GM12878 (cell line): ENCODE measurements around the gene TBC1D23. TPM values are rescaled to one million over a fixed set of nuclear protein-coding genes. Genes with fewer than 3 reads are reported as not detected.

Source experiments
- CUX1 ChIP-seq: IDR thresholded peaks from 2 replicates; pipeline ENCODE4 v1.6.1; 2012; ENCODE audit warnings: improper control_type of control experiment, low read depth, low read length; ENCODE audit not compliant: insufficient replicate concordance
- polyA plus RNA-seq, 11 experiments: library from polyadenylated mRNA; depleted of rRNA in 4 of 11; unstranded in 6 of 11; stranded (reverse) in 5 of 11; fragments of >200 nt; fragmentation: Nextera tagmentation in 4 of 11; fragmentation: Illumina TruSeq in 1 of 11; extraction: Ambion mirVana in 4 of 11; extraction: Trizol in 1 of 11; gene quantifications; 1 replicate in 1 of 11; 2 replicates in 10 of 11; pipeline versions ENCODE4 v1.2.1 to v1.2.3, GENCODE V29; 2011 to 2016; ENCODE audit warnings: inconsistent platforms in 2 of 11, missing spikeins in 2 of 11, low read depth in 1 of 11
- total RNA-seq, 4 experiments: library from RNA; depleted of rRNA in 3 of 4; stranded (reverse); fragments of >200 nt in 3 of 4; fragmentation: Illumina TruSeq in 1 of 4; extraction: Trizol in 1 of 4; gene quantifications; 2 replicates each; pipeline versions ENCODE4 v1.2.1 to v1.2.3, GENCODE V29; 2013 to 2021

TBC1D23 gene
- total and polyA plus RNA-seq, 10 of the 15 experiments (the other 5 are each of a cell fraction or from before 2014, with no cell fraction given), result 8.2 to 23.2 (median 16.6) TPM

GRCh38 chr3:100374521-100374920, 113.7 kb downstream of the TBC1D23 start (continued):
- TF ChIP-seq CUX1, result no peak
- TF ChIP-seq, all 136 proteins: peak for 0

Other genes with a start within 250 kb of the TBC1D23 start
- gene FILIP1L, start 146.5 kb upstream of the TBC1D23 start, total RNA-seq (2014; rRNA removed), result 3.6 and 4.6 TPM in 2 replicates
- 5.0 and 5.7 TPM in 2 replicates for gene FILIP1L, start 146.5 kb upstream of the TBC1D23 start, total RNA-seq (2014; rRNA removed; fragmentation: Illumina TruSeq; extraction: Trizol)
- gene FILIP1L, start 146.5 kb upstream of the TBC1D23 start, total RNA-seq (2021), result 3.3 and 3.4 TPM in 2 replicates
- 0.24 and 0.36 TPM in 2 replicates for gene FILIP1L, start 146.5 kb upstream of the TBC1D23 start, polyA plus RNA-seq (2011; rRNA removed)
- 6.1 and 9.7 TPM in 2 replicates for gene FILIP1L, start 146.5 kb upstream of the TBC1D23 start, polyA plus RNA-seq (2014; fragmentation: Illumina TruSeq; extraction: Trizol)
- 1 to 10 TPM; 1.3 to 1.7 TPM for gene FILIP1L, start 146.5 kb upstream of the TBC1D23 start, polyA plus RNA-seq (2014; fragmentation: Nextera tagmentation; extraction: Ambion mirVana)
- 2.4 and 3.8 TPM in 2 replicates for gene FILIP1L, start 146.5 kb upstream of the TBC1D23 start, polyA plus RNA-seq (2014; rRNA removed)
- gene FILIP1L, start 146.5 kb upstream of the TBC1D23 start, polyA plus RNA-seq (2016; fragmentation: Nextera tagmentation; extraction: Ambion mirVana), result 1 to 10 TPM; 3.3 to 4.6 TPM
- 49.3 and 50.8 TPM in 2 replicates for gene NIT2, start 73.8 kb downstream of the TBC1D23 start, total RNA-seq (2014; rRNA removed)
- gene NIT2, start 73.8 kb downstream of the TBC1D23 start, total RNA-seq (2014; rRNA removed; fragmentation: Illumina TruSeq; extraction: Trizol), result 45.5 and 51.3 TPM in 2 replicates
- gene NIT2, start 73.8 kb downstream of the TBC1D23 start, total RNA-seq (2021), result 65.8 and 67.3 TPM in 2 replicates
- gene NIT2, start 73.8 kb downstream of the TBC1D23 start, polyA plus RNA-seq (2011; rRNA removed), result 85.9 and 104 TPM in 2 replicates
- 58.5 and 69.2 TPM in 2 replicates for gene NIT2, start 73.8 kb downstream of the TBC1D23 start, polyA plus RNA-seq (2014; fragmentation: Illumina TruSeq; extraction: Trizol)
- gene NIT2, start 73.8 kb downstream of the TBC1D23 start, polyA plus RNA-seq (2014; fragmentation: Nextera tagmentation; extraction: Ambion mirVana), result 100 to 1,000 TPM; 188 to 215 TPM
- 63.4 and 66.9 TPM in 2 replicates for gene NIT2, start 73.8 kb downstream of the TBC1D23 start, polyA plus RNA-seq (2014; rRNA removed)
- 100 to 1,000 TPM; 158 to 160 TPM for gene NIT2, start 73.8 kb downstream of the TBC1D23 start, polyA plus RNA-seq (2016; fragmentation: Nextera tagmentation; extraction: Ambion mirVana)
- gene TOMM70, start 140.1 kb downstream of the TBC1D23 start, total RNA-seq (2014; rRNA removed), result 44.0 and 44.8 TPM in 2 replicates
- gene TOMM70, start 140.1 kb downstream of the TBC1D23 start, total RNA-seq (2014; rRNA removed; fragmentation: Illumina TruSeq; extraction: Trizol), result 62.3 and 64.1 TPM in 2 replicates
- gene TOMM70, start 140.1 kb downstream of the TBC1D23 start, total RNA-seq (2021), result 46.2 and 46.6 TPM in 2 replicates
- gene TOMM70, start 140.1 kb downstream of the TBC1D23 start, polyA plus RNA-seq (2011; rRNA removed), result 47.8 and 77.8 TPM in 2 replicates
- 57.1 and 68.3 TPM in 2 replicates for gene TOMM70, start 140.1 kb downstream of the TBC1D23 start, polyA plus RNA-seq (2014; fragmentation: Illumina TruSeq; extraction: Trizol)
- gene TOMM70, start 140.1 kb downstream of the TBC1D23 start, polyA plus RNA-seq (2014; fragmentation: Nextera tagmentation; extraction: Ambion mirVana), result 10 to 100 TPM; 12.7 to 22.6 TPM
- gene TOMM70, start 140.1 kb downstream of the TBC1D23 start, polyA plus RNA-seq (2014; rRNA removed), result 34.2 and 38.5 TPM in 2 replicates
- gene TOMM70, start 140.1 kb downstream of the TBC1D23 start, polyA plus RNA-seq (2016; fragmentation: Nextera tagmentation; extraction: Ambion mirVana), result 10 to 100 TPM; 33.6 to 33.8 TPM
- gene LNP1, start 140.5 kb downstream of the TBC1D23 start, total RNA-seq (2014; rRNA removed), result 2.8 and 4.4 TPM in 2 replicates
- gene LNP1, start 140.5 kb downstream of the TBC1D23 start, total RNA-seq (2014; rRNA removed; fragmentation: Illumina TruSeq; extraction: Trizol), result 3.7 and 4.2 TPM in 2 replicates
- 2.4 and 2.5 TPM in 2 replicates for gene LNP1, start 140.5 kb downstream of the TBC1D23 start, total RNA-seq (2021)
- gene LNP1, start 140.5 kb downstream of the TBC1D23 start, polyA plus RNA-seq (2011; rRNA removed), result 3.7 and 4.1 TPM in 2 replicates
- gene LNP1, start 140.5 kb downstream of the TBC1D23 start, polyA plus RNA-seq (2014; fragmentation: Illumina TruSeq; extraction: Trizol), result 3.4 and 3.5 TPM in 2 replicates
- 1 to 10 TPM; 2.1 to 2.5 TPM for gene LNP1, start 140.5 kb downstream of the TBC1D23 start, polyA plus RNA-seq (2014; fragmentation: Nextera tagmentation; extraction: Ambion mirVana)
- 2.4 and 2.5 TPM in 2 replicates for gene LNP1, start 140.5 kb downstream of the TBC1D23 start, polyA plus RNA-seq (2014; rRNA removed)
- 1 to 10 TPM; 2.5 to 3.3 TPM for gene LNP1, start 140.5 kb downstream of the TBC1D23 start, polyA plus RNA-seq (2016; fragmentation: Nextera tagmentation; extraction: Ambion mirVana)
- gene TMEM45A, start 231.6 kb downstream of the TBC1D23 start, total RNA-seq (2014; rRNA removed), result 0.34 and 1.0 TPM in 2 replicates
- gene TMEM45A, start 231.6 kb downstream of the TBC1D23 start, total RNA-seq (2014; rRNA removed; fragmentation: Illumina TruSeq; extraction: Trizol), result 0.72 and 0.78 TPM in 2 replicates
- gene TMEM45A, start 231.6 kb downstream of the TBC1D23 start, total RNA-seq (2021), result 0.90 and 1.0 TPM in 2 replicates
- 5.3 and 10.0 TPM in 2 replicates for gene TMEM45A, start 231.6 kb downstream of the TBC1D23 start, polyA plus RNA-seq (2011; rRNA removed)
- gene TMEM45A, start 231.6 kb downstream of the TBC1D23 start, polyA plus RNA-seq (2014; fragmentation: Illumina TruSeq; extraction: Trizol), result 0.62 and 0.95 TPM in 2 replicates
- 1 to 10 TPM; 2.5 to 3.0 TPM for gene TMEM45A, start 231.6 kb downstream of the TBC1D23 start, polyA plus RNA-seq (2014; fragmentation: Nextera tagmentation; extraction: Ambion mirVana)
- gene TMEM45A, start 231.6 kb downstream of the TBC1D23 start, polyA plus RNA-seq (2014; rRNA removed), result 0.66 and 0.96 TPM in 2 replicates
- under 1 TPM; 0.60 to 0.77 TPM for gene TMEM45A, start 231.6 kb downstream of the TBC1D23 start, polyA plus RNA-seq (2016; fragmentation: Nextera tagmentation; extraction: Ambion mirVana)